ENCODE data around the gene GLB1L.
A peak's percentile ranks its signal among the peaks of the same experiment; 100 is the strongest.
"Not testable (repeated sequence)": the region's sequence is repeated elsewhere in the genome, so short reads cannot be mapped to it uniquely, and the experiment has no call there.

The GLB1L gene

GRCh38 chr2:219206328-219207133, 38.7 kb downstream of the GLB1L start, which contains the start of gene ZFAND2B:
TSS of gene ZFAND2B (plus strand) at chr2:219206782. CDS start at chr2:219206988, 206 bp downstream.
- DNase-seq (ENCODE audit: low read depth), result peak; percentile 94

DNA sequence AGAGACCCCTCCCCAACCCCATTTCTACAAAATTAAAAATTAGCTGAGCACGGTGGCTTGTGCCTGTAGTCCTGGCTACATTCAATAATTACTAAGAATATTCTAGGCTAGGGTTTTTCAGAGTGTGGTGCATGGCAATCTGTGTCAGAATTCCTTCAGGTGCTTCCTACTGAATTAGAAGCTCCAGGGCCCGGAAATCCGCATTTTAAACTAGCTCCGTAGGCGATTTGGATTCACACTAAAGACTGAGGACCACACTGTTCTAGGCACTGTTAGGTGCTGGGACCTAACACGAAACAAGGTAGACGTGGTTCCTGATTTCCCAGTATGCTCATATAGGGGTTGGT, 39.3 kb downstream of the GLB1L start:
- no peak for DNase-seq (ENCODE audit: low read depth)

GRCh38 chr2:219205165-219205538, 40.1 kb downstream of the GLB1L start:
- DNase-seq (ENCODE audit: low read depth), result no peak

- DNase-seq (ENCODE audit: low read depth), result no peak
Measured at GRCh38 chr2:219204425-219205164, 40.6 kb downstream of the GLB1L start.

- DNase-seq (ENCODE audit: low read depth), result not testable (repeated sequence)
Measured at GRCh38 chr2:219201331-219201730, 43.9 kb downstream of the GLB1L start.

DNA sequence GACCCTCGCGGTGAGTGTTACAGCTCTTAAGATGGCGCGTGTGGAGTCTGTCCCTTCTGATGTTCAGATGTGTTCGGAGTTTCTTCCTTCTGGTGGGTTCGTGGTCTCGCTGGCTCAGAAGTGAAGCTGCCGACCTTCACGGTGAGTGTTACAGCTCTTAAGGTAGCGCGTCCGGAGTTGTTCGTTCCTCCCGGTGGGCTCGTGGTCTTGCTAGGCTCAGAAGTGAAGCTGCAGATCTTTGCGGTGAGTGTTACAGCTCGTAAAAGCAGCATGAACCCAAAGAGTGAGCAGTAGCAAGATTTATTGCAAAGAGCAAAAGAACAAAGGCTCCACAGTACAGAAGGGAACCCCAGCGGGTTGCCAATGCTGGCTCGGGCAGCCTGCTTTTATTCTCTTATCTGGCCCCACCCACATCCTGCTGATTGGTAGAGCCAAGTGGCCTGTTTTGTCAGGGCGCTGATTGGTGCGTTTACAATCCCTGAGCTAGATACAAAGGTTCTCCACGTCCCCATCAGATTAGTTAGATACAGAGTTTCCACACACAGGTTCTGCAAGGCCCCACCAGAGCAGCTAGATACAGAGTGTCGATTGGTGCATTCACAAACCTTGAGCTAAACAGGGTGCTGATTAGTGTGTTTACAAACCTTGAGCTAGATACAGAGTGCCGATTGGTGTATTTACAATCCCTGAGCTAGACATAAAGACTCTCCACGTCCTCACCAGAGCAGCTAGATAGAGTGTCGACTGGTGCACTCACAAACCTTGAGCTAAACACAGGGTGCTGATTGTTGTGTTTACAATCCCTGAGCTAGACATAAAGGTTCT, 44.5 kb downstream of the GLB1L start:
- not testable (repeated sequence) for DNase-seq (ENCODE audit: low read depth)

- DNase-seq (ENCODE audit: low read depth), result no peak
Measured at GRCh38 chr2:219199470-219200211, 45.6 kb downstream of the GLB1L start.

GRCh38 chr2:219198974-219199373, 46.3 kb downstream of the GLB1L start:
- no peak for DNase-seq (ENCODE audit: low read depth)

DNA sequence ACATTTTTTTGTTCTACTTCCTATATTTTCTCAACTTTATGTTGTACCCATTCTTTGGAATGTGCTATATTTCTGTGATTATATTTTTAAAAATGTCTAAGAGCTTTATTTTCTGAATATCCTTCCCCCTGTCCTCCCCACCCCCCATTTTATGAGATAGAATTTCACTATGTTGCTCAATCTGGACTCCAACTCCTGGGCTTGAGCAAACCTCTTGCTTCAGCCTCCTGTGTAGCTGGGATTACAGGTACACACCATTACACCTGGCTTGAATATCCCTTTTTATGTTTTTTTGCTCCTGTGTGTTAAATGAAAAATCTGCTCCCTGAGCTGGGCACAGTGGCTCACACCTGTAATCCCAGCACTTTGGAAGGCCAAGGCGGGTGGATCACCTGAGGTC, 47.9 kb downstream of the GLB1L start:
- no peak for DNase-seq (ENCODE audit: low read depth)

DNA sequence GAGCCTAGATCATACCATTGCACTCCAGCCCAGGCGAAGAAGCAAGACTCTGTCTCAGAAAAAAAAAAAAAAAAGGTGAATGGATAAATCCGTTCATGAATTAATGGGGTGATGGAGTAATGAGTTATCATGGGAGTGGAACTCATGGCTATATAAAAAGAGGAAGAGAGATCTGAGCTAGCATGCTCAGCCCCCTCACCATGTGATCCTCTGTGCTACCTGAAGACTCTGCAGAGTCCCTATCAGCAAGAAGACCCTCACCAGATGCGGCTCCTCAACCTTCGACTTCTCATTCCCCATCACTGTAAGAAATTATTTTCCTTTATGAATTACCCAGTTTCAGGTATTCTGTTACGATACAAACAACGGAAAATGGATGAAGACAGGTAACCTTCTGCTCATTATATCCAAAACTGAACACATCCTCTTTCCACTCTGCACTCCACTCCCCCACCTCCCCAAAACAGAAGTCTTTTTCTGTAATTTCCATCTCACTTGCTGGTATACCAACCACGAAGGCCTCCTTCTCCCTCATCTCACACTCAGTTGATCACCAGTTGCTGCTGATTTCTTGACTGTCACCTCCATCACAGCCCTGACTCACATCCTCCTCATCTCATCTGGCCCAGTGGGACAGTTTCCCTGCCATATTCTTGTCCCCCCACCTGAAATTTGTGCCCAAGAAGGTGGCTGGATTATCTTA, 58.3 kb downstream of the GLB1L start:
- no peak for DNase-seq (ENCODE audit: low read depth)

All from stimulated activated CD8-positive, alpha-beta memory T cell treated with anti-CD3 and anti-CD28 coated beads, Interleukin-4, amount 100 ng/mL, for 24 hours (primary cell).